NB4 (cell line): ENCODE results near the gene BIRC5.

Source experiments
- DNase-seq: peaks from one replicate; pipeline ENCODE4 v3.0.0; 2010; ENCODE audit warnings: low read depth
- H3K4me3 ChIP-seq: one replicate; pipeline ENCODE4 v1.5.1; 2011; ENCODE audit warnings: mild to moderate bottlenecking, low read depth, low read length, moderate library complexity
- MYC ChIP-seq: IDR thresholded peaks from 2 replicates; pipeline ENCODE4 v1.6.1; 2011; ENCODE audit warnings: low read depth, low read length
- POLR2A ChIP-seq: IDR thresholded peaks from 2 replicates; pipeline ENCODE4 v1.6.1; 2011; ENCODE audit warnings: mild to moderate bottlenecking; ENCODE audit not compliant: insufficient read length; ENCODE audit errors: extremely low read depth
- TF ChIP-seq, protein P1 (sequence below): IDR thresholded peaks from 2 replicates; pipeline ENCODE4 v1.6.1; 2011; ENCODE audit warnings: low read depth, low read length
- TF ChIP-seq, protein P2 (sequence below): IDR thresholded peaks from one replicate; pipeline ENCODE4 v1.5.1; 2012; ENCODE audit warnings: low read depth, low read length

BIRC5 gene

DNA sequence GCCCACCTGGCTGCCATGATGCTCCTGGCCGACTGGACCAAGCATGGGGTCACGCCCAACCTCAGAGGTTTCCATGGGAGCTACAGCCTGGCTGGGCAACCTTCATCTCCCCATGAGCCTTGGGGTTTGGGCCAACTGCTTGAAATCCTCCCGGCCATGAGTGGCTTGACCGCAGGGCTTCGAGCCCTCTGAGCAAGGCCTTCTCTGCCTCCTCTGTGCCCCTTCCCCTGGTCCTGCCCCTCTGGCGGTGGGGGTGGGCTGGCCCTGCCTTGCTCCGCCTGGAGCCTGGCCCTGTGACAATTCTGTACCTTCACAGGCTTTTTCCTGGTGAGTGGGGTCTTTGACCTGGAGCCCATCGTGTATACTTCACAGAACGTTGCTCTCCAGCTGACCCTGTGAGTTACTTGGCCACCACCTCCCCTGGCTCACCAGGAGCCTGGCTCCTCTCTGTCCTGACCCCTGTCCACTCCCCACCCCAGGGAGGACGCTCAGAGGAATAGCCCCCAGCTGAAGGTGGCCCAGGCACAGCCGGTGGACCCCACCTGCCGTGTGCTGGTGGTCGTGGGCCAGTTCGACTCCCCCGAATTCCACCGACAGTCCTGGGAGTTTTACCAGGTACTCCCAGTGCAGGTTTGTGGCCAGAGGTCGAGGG lies 8.8 kb upstream of the BIRC5 start:
- H3K4me3 ChIP-seq = no peak overlapping the region
- DNase-seq = no peak
- TF ChIP-seq, protein P1, sequence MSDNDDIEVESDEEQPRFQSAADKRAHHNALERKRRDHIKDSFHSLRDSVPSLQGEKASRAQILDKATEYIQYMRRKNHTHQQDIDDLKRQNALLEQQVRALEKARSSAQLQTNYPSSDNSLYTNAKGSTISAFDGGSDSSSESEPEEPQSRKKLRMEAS = no peak
- TF ChIP-seq POLR2A = no peak
- TF ChIP-seq MYC = no peak
- TF ChIP-seq, protein P2, sequence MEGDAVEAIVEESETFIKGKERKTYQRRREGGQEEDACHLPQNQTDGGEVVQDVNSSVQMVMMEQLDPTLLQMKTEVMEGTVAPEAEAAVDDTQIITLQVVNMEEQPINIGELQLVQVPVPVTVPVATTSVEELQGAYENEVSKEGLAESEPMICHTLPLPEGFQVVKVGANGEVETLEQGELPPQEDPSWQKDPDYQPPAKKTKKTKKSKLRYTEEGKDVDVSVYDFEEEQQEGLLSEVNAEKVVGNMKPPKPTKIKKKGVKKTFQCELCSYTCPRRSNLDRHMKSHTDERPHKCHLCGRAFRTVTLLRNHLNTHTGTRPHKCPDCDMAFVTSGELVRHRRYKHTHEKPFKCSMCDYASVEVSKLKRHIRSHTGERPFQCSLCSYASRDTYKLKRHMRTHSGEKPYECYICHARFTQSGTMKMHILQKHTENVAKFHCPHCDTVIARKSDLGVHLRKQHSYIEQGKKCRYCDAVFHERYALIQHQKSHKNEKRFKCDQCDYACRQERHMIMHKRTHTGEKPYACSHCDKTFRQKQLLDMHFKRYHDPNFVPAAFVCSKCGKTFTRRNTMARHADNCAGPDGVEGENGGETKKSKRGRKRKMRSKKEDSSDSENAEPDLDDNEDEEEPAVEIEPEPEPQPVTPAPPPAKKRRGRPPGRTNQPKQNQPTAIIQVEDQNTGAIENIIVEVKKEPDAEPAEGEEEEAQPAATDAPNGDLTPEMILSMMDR = no peak

DNA sequence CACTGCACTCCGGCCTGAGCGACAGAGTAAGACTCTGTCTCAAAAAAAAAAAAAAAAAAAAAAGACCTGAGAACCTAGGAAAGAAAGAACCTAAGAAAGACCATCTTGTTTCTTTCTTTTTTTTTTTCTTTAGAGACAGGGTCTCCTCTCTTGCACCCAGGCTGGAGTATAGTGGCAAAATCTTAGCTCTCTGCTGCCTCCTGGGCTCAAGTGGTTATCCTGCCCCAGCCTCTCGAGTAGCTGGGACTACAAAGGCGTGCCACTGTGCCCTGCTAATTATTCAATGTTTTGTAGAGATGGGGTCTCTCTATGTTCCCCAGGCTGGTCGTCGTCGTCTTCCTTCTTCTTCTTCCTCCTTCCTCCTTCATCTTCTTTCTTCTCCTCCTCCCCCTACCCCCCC lies 7.8 kb upstream of the BIRC5 start:
- H3K4me3 ChIP-seq = no peak overlapping the region
- no peak for TF ChIP-seq POLR2A
- TF ChIP-seq, protein P2 = no peak
- TF ChIP-seq, protein P1 = no peak
- no peak for TF ChIP-seq MYC
- DNase-seq = no peak

DNA sequence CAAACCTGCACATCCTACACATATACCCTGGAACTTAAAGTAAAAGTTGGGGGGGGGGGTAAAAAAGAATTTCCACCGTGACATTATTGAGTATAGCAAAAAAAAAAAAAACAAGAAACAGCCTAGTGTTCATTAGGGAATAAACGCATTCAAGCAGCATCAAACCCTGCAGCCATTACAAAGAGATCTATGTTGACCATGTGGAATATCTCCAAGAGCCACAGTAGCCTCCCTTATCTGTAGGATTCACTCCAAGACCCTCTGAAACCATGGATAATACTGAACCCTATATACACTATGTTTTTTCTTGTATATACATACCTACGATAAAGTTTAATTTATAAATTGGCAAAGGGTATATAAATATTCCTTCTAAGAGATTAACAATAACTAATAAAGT lies 5.6 kb upstream of the BIRC5 start:
- TF ChIP-seq, protein P2 = no peak
- TF ChIP-seq POLR2A (no peak), MYC (no peak)
- TF ChIP-seq, protein P1 = no peak
- H3K4me3 ChIP-seq = no peak overlapping the region
- no peak for DNase-seq

DNA sequence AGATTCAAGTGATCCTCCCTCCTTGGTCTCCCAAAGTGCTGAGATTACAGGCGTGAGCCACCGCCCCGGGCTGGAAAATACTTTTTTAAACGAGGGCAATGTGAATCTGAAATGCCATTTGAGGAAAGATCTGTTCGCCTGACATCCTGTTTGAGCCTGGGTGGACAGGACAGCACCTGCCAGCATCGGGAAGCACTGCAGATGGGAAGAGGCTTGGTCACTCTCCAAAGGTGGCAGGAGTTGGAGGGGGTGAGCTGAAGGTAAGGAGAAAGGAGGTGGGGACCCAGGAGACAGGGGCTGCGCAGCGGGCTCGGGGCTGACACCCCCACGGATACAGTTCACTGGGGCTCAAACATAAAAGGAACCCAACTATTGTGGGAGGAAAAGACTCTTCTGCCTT lies 3.9 kb upstream of the BIRC5 start:
- no peak overlapping the region for H3K4me3 ChIP-seq
- TF ChIP-seq, protein P1 = no peak
- TF ChIP-seq POLR2A = no peak
- no peak for TF ChIP-seq MYC
- TF ChIP-seq, protein P2 = no peak

DNA sequence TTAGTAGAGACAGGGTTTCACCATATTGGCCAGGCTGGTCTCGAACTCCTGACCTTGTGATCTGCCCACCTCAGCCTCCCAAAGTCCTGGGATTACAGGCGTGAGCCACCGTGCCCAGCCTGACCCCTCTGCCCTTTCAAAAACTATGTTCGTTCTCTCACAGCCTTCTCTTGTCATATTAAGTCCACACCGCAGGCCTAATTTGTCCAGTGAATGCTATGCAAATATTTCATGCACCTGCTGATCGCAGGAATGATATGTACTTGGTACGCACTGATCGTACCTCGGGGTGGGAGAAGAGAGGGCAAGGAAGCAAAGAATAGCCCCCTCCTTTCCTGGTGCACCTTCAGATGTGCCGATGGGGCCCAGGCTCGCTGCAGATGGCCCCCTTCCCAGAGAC lies 3.0 kb upstream of the BIRC5 start:
- DNase-seq = no peak
- H3K4me3 ChIP-seq = no peak overlapping the region
- TF ChIP-seq POLR2A (no peak), MYC (no peak)
- TF ChIP-seq, protein P2 = no peak
- TF ChIP-seq, protein P1 = no peak

More for the DNA sequence above, 3.9 kb upstream of the BIRC5 start:
- no peak for DNase-seq

DNA sequence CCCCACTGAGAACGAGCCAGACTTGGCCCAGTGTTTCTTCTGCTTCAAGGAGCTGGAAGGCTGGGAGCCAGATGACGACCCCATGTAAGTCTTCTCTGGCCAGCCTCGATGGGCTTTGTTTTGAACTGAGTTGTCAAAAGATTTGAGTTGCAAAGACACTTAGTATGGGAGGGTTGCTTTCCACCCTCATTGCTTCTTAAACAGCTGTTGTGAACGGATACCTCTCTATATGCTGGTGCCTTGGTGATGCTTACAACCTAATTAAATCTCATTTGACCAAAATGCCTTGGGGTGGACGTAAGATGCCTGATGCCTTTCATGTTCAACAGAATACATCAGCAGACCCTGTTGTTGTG lies 631 bp downstream of the BIRC5 start:
- DNase-seq = no peak
- TF ChIP-seq MYC (no peak), POLR2A (no peak)
- TF ChIP-seq, protein P1 = no peak
- TF ChIP-seq, protein P2 = no peak

More for the DNA sequence above, 631 bp downstream of the BIRC5 start:
- H3K4me3 ChIP-seq = peak overlapping the region; percentile 74
